CD14-positive monocyte (primary cell): Measurements from ENCODE around the gene FNDC10. TPM values are rescaled to one million over a fixed set of nuclear protein-coding genes. Genes with fewer than 3 reads are reported as not detected.

Experiments
- DNase-seq, 3 donors: peaks; one replicate each; pipeline ENCODE4 v3.0.0-alpha.2; 2011 to 2022
- H2AFZ ChIP-seq: 2 replicates; pipeline ENCODE4 v1.6.0; 2012; ENCODE audit warnings: mild to moderate bottlenecking, low read depth, low read length, inconsistent platforms; ENCODE audit not compliant: insufficient read depth, poor library complexity, severe bottlenecking
- H3K27ac ChIP-seq, 2 donors: 1 replicate in 1 of 2; 2 replicates in 1 of 2; pipeline ENCODE4 v1.5.1; 2012 to 2013; ENCODE audit warnings: low read length in 2 of 2, control low read depth in 1 of 2, inconsistent platforms in 1 of 2, low read depth in 1 of 2, mild to moderate bottlenecking in 1 of 2
- H3K27me3 ChIP-seq, 2 donors: one replicate each; pipeline versions ENCODE4 v1.6.0 to v1.6.1; 2011 to 2013; ENCODE audit warnings: low read length in 2 of 2; ENCODE audit not compliant: control insufficient read depth in 2 of 2, insufficient read depth in 2 of 2
- H3K36me3 ChIP-seq, 2 donors: replicated peaks in 1 of 2; 1 replicate in 1 of 2; 2 replicates in 1 of 2; pipeline versions ENCODE4 v1.5.1 to v1.6.1; 2012 to 2013; ENCODE audit warnings: low read length in 2 of 2, control low read depth in 1 of 2, inconsistent platforms in 1 of 2, mild to moderate bottlenecking in 1 of 2; ENCODE audit not compliant: insufficient read depth in 2 of 2, control insufficient read depth in 1 of 2
- H3K4me1 ChIP-seq, 2 donors: 1 replicate in 1 of 2; 2 replicates in 1 of 2; pipeline versions ENCODE4 v1.5.1 to v1.6.1; 2012 to 2013; ENCODE audit warnings: low read length in 2 of 2, control low read depth in 1 of 2, inconsistent platforms in 1 of 2, mild to moderate bottlenecking in 1 of 2, moderate library complexity in 1 of 2; ENCODE audit not compliant: insufficient read depth in 2 of 2, control insufficient read depth in 1 of 2
- H3K4me2 ChIP-seq: replicated peaks from 2 replicates; pipeline ENCODE3; 2012; ENCODE audit warnings: low read length, moderate library complexity, mild to moderate bottlenecking; ENCODE audit not compliant: poor library complexity, severe bottlenecking; ENCODE audit errors: extremely low read depth
- H3K4me3 ChIP-seq, 3 experiments: fragments of 200-600 bp in 1 of 3; sonication (generic) in 1 of 3; replicated peaks in 1 of 3; 1 replicate in 2 of 3; 2 replicates in 1 of 3; pipeline ENCODE4 v1.5.1; 2011 to 2013; ENCODE audit warnings: low read length in 3 of 3, mild to moderate bottlenecking in 3 of 3, control low read depth in 2 of 3, low read depth in 2 of 3, inconsistent platforms in 1 of 3, moderate library complexity in 1 of 3
- H3K79me2 ChIP-seq: 2 replicates; pipeline ENCODE4 v1.6.0; 2012; ENCODE audit warnings: mild to moderate bottlenecking, control low read depth, inconsistent platforms, low read length, moderate library complexity; ENCODE audit not compliant: insufficient read depth
- H3K9ac ChIP-seq: 2 replicates; pipeline ENCODE4 v1.6.0; 2017; ENCODE audit warnings: low read length, mild to moderate bottlenecking; ENCODE audit not compliant: insufficient read depth, poor library complexity, severe bottlenecking
- H3K9me3 ChIP-seq, 2 donors: replicated peaks in 1 of 2; 1 replicate in 1 of 2; 2 replicates in 1 of 2; pipeline versions ENCODE4 v1.5.1 to v1.6.1; 2012 to 2013; ENCODE audit warnings: low read length in 2 of 2, control low read depth in 1 of 2; ENCODE audit not compliant: control insufficient read depth in 1 of 2, insufficient read depth in 1 of 2
- H4K20me1 ChIP-seq: 2 replicates; pipeline ENCODE4 v1.6.0; 2012; ENCODE audit warnings: mild to moderate bottlenecking, low read length, control low read depth, moderate library complexity; ENCODE audit not compliant: insufficient read depth
- H3K27ac Mint-ChIP-seq, 7 donors: one replicate each; pipeline ENCODE4 v1.8.0; 2020; ENCODE audit warnings: mild to moderate bottlenecking in 7 of 7, mixed read lengths in 7 of 7, moderate library complexity in 6 of 7, inconsistent platforms in 2 of 7
- H3K27me3 Mint-ChIP-seq, 3 donors: one replicate each; pipeline ENCODE4 v1.8.0; 2021 to 2022; ENCODE audit warnings: low read depth in 3 of 3, mild to moderate bottlenecking in 3 of 3, mixed read lengths in 3 of 3, moderate library complexity in 3 of 3, inconsistent platforms in 1 of 3
- H3K36me3 Mint-ChIP-seq, 2 donors: one replicate each; pipeline ENCODE4 v1.8.0; 2020; ENCODE audit warnings: mixed read lengths in 2 of 2, inconsistent platforms in 1 of 2, mild to moderate bottlenecking in 1 of 2
- H3K4me1 Mint-ChIP-seq: one replicate; pipeline ENCODE4 v1.8.0; 2020; ENCODE audit warnings: mild to moderate bottlenecking, mixed read lengths
- H3K4me3 Mint-ChIP-seq, 2 donors: one replicate each; pipeline ENCODE4 v1.8.0; 2020; ENCODE audit warnings: mild to moderate bottlenecking in 2 of 2, mixed read lengths in 2 of 2, moderate library complexity in 1 of 2
- H3K9me3 Mint-ChIP-seq, 7 donors: one replicate each; pipeline ENCODE4 v1.8.0; 2020 to 2022; ENCODE audit warnings: mixed read lengths in 7 of 7, mild to moderate bottlenecking in 6 of 7, moderate library complexity in 6 of 7, inconsistent platforms in 2 of 7
- CTCF ChIP-seq: fragments of 200-600 bp; IDR thresholded peaks from one replicate; pipeline ENCODE4 v1.8.0; 2022; ENCODE audit warnings: antibody characterized with exemption, mild to moderate bottlenecking
- WGBS: methylation state at CpG from one replicate; pipeline ENCODE4 v1.1.5; 2013; ENCODE audit warnings: missing lambda C conversion rate; ENCODE audit not compliant: insufficient coverage; 5-methylcytosine and 5-hydroxymethylcytosine counted together
- intact Hi-C, 2 donors: fragments of 100-400 bp; cut with micrococcal nuclease; formaldehyde crosslinking; loops; one replicate each; pipeline versions ENCODE4 v1.15.0 to v1.15.1; 2023
- polyA plus RNA-seq, 3 donors: library from polyadenylated mRNA; depleted of rRNA in 1 of 3; unstranded in 2 of 3; stranded (reverse) in 1 of 3; fragments of 300-500 nt in 2 of 3; fragments of >200 nt in 1 of 3; fragmentation: Illumina TruSeq in 2 of 3; gene quantifications; 1 replicate in 2 of 3; 2 replicates in 1 of 3; pipeline ENCODE4 v1.2.3, GENCODE V29; 2012 to 2021

The FNDC10 gene
- polyA plus RNA-seq, 3 donors: 0.46 to 3.4 (median 1.5) TPM

GRCh38 chr1:1583347-1584010 lies 16.5 kb downstream of the FNDC10 start:
- Histone ChIP-seq H3K36me3 (no peaks in the 10 kb centered on the region), H3K4me3 (no peak overlapping the region), H3K27ac (no peak overlapping the region), H2AFZ (no peak overlapping the region), H3K4me2 (no peak overlapping the region), H3K9me3 (no peaks in the 10 kb centered on the region), H3K4me1 (no peaks in the 10 kb centered on the region), H4K20me1 (no peaks in the 10 kb centered on the region), H3K79me2 (no peaks in the 10 kb centered on the region), H3K9ac (no peak overlapping the region), H3K27me3 (peaks cover 5 to 11% of the 10 kb centered on the region in 2 donors)
- Mint-ChIP-seq H3K27me3 (peaks cover 22 to 47% (median 37%) of the 10 kb centered on the region in 3 donors), H3K36me3 (no peaks in the 10 kb centered on the region), H3K4me1 (no peaks in the 10 kb centered on the region), H3K27ac (no peak overlapping the region), H3K4me3 (no peak overlapping the region), H3K9me3 (peaks cover 0 to 3% (median 0%) of the 10 kb centered on the region in 7 donors)
- 91% methylated on average over 22 of the region's 23 CpGs for WGBS
- TF ChIP-seq CTCF: no peak
- intact Hi-C loops: no loop called here
- DNase-seq: no peak

DNA sequence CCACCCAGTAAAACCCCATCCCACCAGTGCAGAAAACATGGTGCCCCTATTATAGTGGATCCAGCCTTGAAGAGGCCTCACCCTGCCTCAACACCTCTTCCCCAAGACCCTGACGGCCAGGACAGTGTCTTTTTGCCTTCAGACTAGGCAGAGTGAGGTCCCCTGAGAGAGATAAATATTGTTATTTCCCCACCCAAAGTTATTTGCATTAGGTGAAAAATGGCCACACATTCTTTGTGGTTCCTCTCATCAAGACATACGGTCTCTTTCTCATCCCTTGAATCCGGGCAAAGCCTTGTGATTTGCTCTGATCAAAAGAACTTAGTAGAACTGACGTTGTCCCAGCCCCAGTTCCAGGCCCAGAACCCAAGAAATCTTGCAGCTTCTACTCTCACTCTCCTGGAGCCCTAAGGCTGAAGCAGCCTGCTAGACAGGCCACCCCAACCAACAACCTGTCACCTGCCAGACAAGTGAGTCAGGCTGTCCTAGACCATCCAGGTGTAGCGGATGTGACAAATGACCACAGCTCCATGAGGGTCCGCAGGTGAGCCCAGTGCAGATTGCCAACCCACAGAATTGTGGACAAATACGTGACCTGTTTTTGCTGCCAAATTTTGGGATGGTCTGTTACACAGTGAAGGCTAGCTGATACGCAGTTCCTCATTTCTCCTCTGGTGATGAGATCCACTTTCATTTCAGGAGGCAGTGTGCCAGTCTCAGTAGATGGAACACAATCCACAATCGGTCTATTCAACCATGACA lies 17.2 kb downstream of the FNDC10 start:
- no peak overlapping the region for H3K27ac Mint-ChIP-seq
- H3K9me3 Mint-ChIP-seq: peaks cover 0 to 3% (median 0%) of the 10 kb centered on the region in 7 donors
- intact Hi-C loops: no loop called here
- no peak overlapping the region for H3K4me2 ChIP-seq
- no peak for TF ChIP-seq CTCF
- H3K4me3 ChIP-seq: no peak overlapping the region
- H3K4me3 Mint-ChIP-seq: no peak overlapping the region
- no peaks in the 10 kb centered on the region for H4K20me1 ChIP-seq
- no peaks in the 10 kb centered on the region for H3K4me1 ChIP-seq
- H2AFZ ChIP-seq: no peak overlapping the region
- H3K27me3 ChIP-seq: peaks cover 5 to 12% of the 10 kb centered on the region in 2 donors
- H3K79me2 ChIP-seq: no peaks in the 10 kb centered on the region
- H3K4me1 Mint-ChIP-seq: no peaks in the 10 kb centered on the region
- no peaks in the 10 kb centered on the region for H3K36me3 Mint-ChIP-seq
- no peaks in the 10 kb centered on the region for H3K36me3 ChIP-seq
- no peak overlapping the region for H3K9ac ChIP-seq
- 88% methylated on average over 8 of the region's 9 CpGs for WGBS
- H3K27me3 Mint-ChIP-seq: peaks cover 21 to 51% (median 36%) of the 10 kb centered on the region in 3 donors
- H3K27ac ChIP-seq: no peak overlapping the region
- no peak for DNase-seq
- no peaks in the 10 kb centered on the region for H3K9me3 ChIP-seq
